ENCODE data around the gene EGFL7.

Gene EGFL7

GRCh38 chr9:136644343-136644592 lies 18.4 kb upstream of the EGFL7 start:
- no peak for DNase-seq (ENCODE audit: low read depth in 3 of 3)

GRCh38 chr9:136644593-136645351 lies 17.9 kb upstream of the EGFL7 start:
- DNase-seq (ENCODE audit: low read depth in 3 of 3) = peak; percentile 53 to 71 (median 67)

GRCh38 chr9:136645352-136645902 lies 17.3 kb upstream of the EGFL7 start:
- DNase-seq (ENCODE audit: low read depth in 3 of 3) = no peak

GRCh38 chr9:136645903-136646754 lies 16.6 kb upstream of the EGFL7 start:
- no peak for DNase-seq (ENCODE audit: low read depth in 3 of 3)

GRCh38 chr9:136646827-136647711 lies 15.6 kb upstream of the EGFL7 start:
- DNase-seq (ENCODE audit: low read depth in 3 of 3) = no peak

GRCh38 chr9:136648751-136649150 lies 14.0 kb upstream of the EGFL7 start:
- no peak for DNase-seq (ENCODE audit: low read depth in 3 of 3)

- DNase-seq (ENCODE audit: low read depth in 3 of 3) = no peak
Observed at GRCh38 chr9:136650021-136650420, 12.7 kb upstream of the EGFL7 start.

GRCh38 chr9:136650648-136651047 lies 12.1 kb upstream of the EGFL7 start:
- no peak for DNase-seq (ENCODE audit: low read depth in 3 of 3)

GRCh38 chr9:136651860-136652259 lies 10.9 kb upstream of the EGFL7 start:
- no peak for DNase-seq (ENCODE audit: low read depth in 3 of 3)

GRCh38 chr9:136653323-136654079 lies 9.2 kb upstream of the EGFL7 start:
- DNase-seq (ENCODE audit: low read depth in 3 of 3) = no peak

- DNase-seq (ENCODE audit: low read depth in 3 of 3) = no peak
Observed at GRCh38 chr9:136654820-136655535, 7.7 kb upstream of the EGFL7 start.

GRCh38 chr9:136655536-136656182 lies 7.1 kb upstream of the EGFL7 start:
- DNase-seq (ENCODE audit: low read depth in 3 of 3) = no peak

GRCh38 chr9:136656183-136656738 lies 6.5 kb upstream of the EGFL7 start:
- no peak for DNase-seq (ENCODE audit: low read depth in 3 of 3)

- no peak for DNase-seq (ENCODE audit: low read depth in 3 of 3)
Observed at GRCh38 chr9:136656795-136657611, 5.7 kb upstream of the EGFL7 start.

GRCh38 chr9:136657974-136658848 lies 4.5 kb upstream of the EGFL7 start:
- no peak for DNase-seq (ENCODE audit: low read depth in 3 of 3)

GRCh38 chr9:136658849-136659535 lies 3.7 kb upstream of the EGFL7 start:
- DNase-seq (ENCODE audit: low read depth in 3 of 3) = no peak
